ENCODE measurements around the gene TRIM28.

DNA sequence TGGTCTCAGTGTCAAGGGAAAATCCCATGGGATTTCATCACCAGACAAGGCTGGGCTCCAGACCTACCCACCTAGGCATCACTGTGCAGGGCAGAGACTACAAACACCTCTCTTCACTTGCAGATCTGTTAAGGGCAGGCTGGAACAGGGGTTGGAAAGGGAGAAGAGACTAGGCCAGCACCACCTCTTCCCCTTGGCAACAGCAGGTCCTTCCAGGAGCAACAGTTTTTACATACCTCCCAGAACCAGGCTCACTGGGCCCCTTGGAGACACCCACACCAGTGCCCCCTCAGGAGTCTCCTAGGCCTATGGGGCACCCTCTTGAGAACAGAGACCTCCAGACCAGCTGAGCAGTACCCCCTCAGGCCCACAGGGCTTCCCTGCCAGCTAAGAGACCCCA lies 17.1 kb downstream of the TRIM28 start:
- TF ChIP-seq GABPB1 (CRISPR knock-in tag; IDR thresholded peaks at IDR 0.05) (no peak), EP300 (IDR thresholded peaks at IDR 0.05; ENCODE audit: low read length) (no peak), ZNF354B (CRISPR knock-in tag; IDR thresholded peaks at IDR 0.05) (no peak)
- TF ChIP-seq, protein P1, sequence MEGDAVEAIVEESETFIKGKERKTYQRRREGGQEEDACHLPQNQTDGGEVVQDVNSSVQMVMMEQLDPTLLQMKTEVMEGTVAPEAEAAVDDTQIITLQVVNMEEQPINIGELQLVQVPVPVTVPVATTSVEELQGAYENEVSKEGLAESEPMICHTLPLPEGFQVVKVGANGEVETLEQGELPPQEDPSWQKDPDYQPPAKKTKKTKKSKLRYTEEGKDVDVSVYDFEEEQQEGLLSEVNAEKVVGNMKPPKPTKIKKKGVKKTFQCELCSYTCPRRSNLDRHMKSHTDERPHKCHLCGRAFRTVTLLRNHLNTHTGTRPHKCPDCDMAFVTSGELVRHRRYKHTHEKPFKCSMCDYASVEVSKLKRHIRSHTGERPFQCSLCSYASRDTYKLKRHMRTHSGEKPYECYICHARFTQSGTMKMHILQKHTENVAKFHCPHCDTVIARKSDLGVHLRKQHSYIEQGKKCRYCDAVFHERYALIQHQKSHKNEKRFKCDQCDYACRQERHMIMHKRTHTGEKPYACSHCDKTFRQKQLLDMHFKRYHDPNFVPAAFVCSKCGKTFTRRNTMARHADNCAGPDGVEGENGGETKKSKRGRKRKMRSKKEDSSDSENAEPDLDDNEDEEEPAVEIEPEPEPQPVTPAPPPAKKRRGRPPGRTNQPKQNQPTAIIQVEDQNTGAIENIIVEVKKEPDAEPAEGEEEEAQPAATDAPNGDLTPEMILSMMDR (IDR thresholded peaks at IDR 0.05 in 2 of 3, conservative IDR thresholded peaks at IDR 0.05 in 1 of 3; ENCODE audit: insufficient read depth in 2 of 3, low read depth in 1 of 3, low read length in 3 of 3): no peak

All from K562 (cell line).